Measurements from ENCODE around the gene BEGAIN. TPM values are rescaled to one million over a fixed set of nuclear protein-coding genes. Genes with fewer than 3 reads are reported as not detected.

BEGAIN gene
- polyA plus RNA-seq, 2 of the 4 experiments (the other 2 are of a cell fraction) = 1.4 to 3.7 TPM

GRCh38 chr14:100551056-100551455, 36.2 kb downstream of the BEGAIN start:
- no peak for DNase-seq (ENCODE audit: low read depth in 1 of 2, low spot score in 1 of 2)
- no peaks in the 10 kb centered on the region for H3K9me3 ChIP-seq
- no peak for ATAC-seq
- CTCF ChIA-PET = interaction anchor here (1.6 kb wide), 1 partner anchor 11 kb away, joined by 7 read pairs; no protein-coding TSS in a partner anchor
- POLR2A ChIA-PET = no interaction called here
- 91% methylated on average over 7 of the region's 11 CpGs for WGBS (ENCODE audit: missing lambda C conversion rate)
- no peak overlapping the region for H3K4me3 ChIP-seq
- H3K4me1 ChIP-seq = peaks cover 11% of the 10 kb centered on the region; the same call in 2 of the 3 replicates
- no peak overlapping the region for H3K4me2 ChIP-seq
- no peak overlapping the region for H3K27ac ChIP-seq
- TF ChIP-seq NPAS2 (CRISPR knock-in tag; IDR thresholded peaks at IDR 0.05; ENCODE audit: borderline replicate concordance) (no peak), NR3C1 (IDR thresholded peaks at IDR 0.05) (no peak), RARB (CRISPR knock-in tag; IDR thresholded peaks at IDR 0.05) (no peak), MAZ (IDR thresholded peaks at IDR 0.05; ENCODE audit: borderline replicate concordance, low read depth, low read length) (no peak), TFCP2L1 (CRISPR knock-in tag; IDR thresholded peaks at IDR 0.05) (no peak), TP53 (CRISPR knock-in tag; IDR thresholded peaks at IDR 0.05) (no peak)
- FAIRE-seq = no peak

- no peak overlapping the region for H3K4me2 ChIP-seq
- FAIRE-seq (no peak), ATAC-seq (no peak; a peak in 1 of 6 replicates), DNase-seq (ENCODE audit: low read depth in 1 of 2, low spot score in 1 of 2) (no peak)
- 65% methylated on average over 18 of the region's 29 CpGs for WGBS (ENCODE audit: missing lambda C conversion rate)
- ChIA-PET POLR2A (no interaction called here), CTCF (interaction anchor here (1.6 to 3.0 kb wide), 3 partner anchors 10 to 166 kb away, joined by 6 to 11 read pairs (median 7); no protein-coding TSS in a partner anchor)
- H3K4me3 ChIP-seq = no peak overlapping the region
- peaks cover 11% of the 10 kb centered on the region; the same call in 2 of the 3 replicates for H3K4me1 ChIP-seq
- H3K9me3 ChIP-seq = no peaks in the 10 kb centered on the region
- TF ChIP-seq HEYL (CRISPR knock-in tag; IDR thresholded peaks at IDR 0.05) (no peak), EHMT2 (IDR thresholded peaks at IDR 0.05; ENCODE audit: low read depth) (no peak), PHF8 (IDR thresholded peaks at IDR 0.05; ENCODE audit: borderline replicate concordance, low read depth) (no peak), TFCP2L1 (CRISPR knock-in tag; IDR thresholded peaks at IDR 0.05) (no peak), HDAC2 (IDR thresholded peaks at IDR 0.05) (no peak), ATOH8 (CRISPR knock-in tag; IDR thresholded peaks at IDR 0.05; ENCODE audit: low read depth) (no peak), MYC (IDR thresholded peaks at IDR 0.05; ENCODE audit: borderline replicate concordance, low read length) (no peak), ZC3H11A (IDR thresholded peaks at IDR 0.05) (no peak), NR3C1 (IDR thresholded peaks at IDR 0.05) (no peak), HOXA7 (CRISPR knock-in tag; IDR thresholded peaks at IDR 0.05) (no peak), RARB (CRISPR knock-in tag; IDR thresholded peaks at IDR 0.05) (no peak), FOXS1 (CRISPR knock-in tag; IDR thresholded peaks at IDR 0.05) (no peak), GATA3 (IDR thresholded peaks at IDR 0.05; ENCODE audit: borderline replicate concordance) (no peak), RAD21 (conservative IDR thresholded peaks at IDR 0.05 in 1 of 2, IDR thresholded peaks at IDR 0.05 in 1 of 2) (no peak), FOSL2 (IDR thresholded peaks at IDR 0.05) (no peak), FOSL2 (CRISPR knock-in tag; IDR thresholded peaks at IDR 0.05) (no peak), ZFP36 (IDR thresholded peaks at IDR 0.05; ENCODE audit: borderline replicate concordance, partially characterized antibody) (no peak)
- TF ChIP-seq, protein P1, sequence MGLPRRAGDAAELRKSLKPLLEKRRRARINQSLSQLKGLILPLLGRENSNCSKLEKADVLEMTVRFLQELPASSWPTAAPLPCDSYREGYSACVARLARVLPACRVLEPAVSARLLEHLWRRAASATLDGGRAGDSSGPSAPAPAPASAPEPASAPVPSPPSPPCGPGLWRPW (IDR thresholded peaks at IDR 0.05) = no peak
- TF ChIP-seq, protein P2, sequence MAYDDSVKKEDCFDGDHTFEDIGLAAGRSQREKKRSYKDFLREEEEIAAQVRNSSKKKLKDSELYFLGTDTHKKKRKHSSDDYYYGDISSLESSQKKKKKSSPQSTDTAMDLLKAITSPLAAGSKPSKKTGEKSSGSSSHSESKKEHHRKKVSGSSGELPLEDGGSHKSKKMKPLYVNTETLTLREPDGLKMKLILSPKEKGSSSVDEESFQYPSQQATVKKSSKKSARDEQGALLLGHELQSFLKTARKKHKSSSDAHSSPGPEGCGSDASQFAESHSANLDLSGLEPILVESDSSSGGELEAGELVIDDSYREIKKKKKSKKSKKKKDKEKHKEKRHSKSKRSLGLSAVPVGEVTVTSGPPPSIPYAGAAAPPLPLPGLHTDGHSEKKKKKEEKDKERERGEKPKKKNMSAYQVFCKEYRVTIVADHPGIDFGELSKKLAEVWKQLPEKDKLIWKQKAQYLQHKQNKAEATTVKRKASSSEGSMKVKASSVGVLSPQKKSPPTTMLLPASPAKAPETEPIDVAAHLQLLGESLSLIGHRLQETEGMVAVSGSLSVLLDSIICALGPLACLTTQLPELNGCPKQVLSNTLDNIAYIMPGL (CRISPR knock-in tag; IDR thresholded peaks at IDR 0.05; ENCODE audit: borderline replicate concordance) = no peak
- no peak overlapping the region for H3K27ac ChIP-seq
These were observed 37.2 kb downstream of the BEGAIN start for GRCh38 chr14:100549834-100550625.

Measured in A549 (cell line).